IMR-90 (cell line): ENCODE measurements around the gene SLIT1.

Source experiments
- CEBPB ChIP-seq: IDR thresholded peaks from 2 replicates; pipeline ENCODE4 v1.6.1; 2012; ENCODE audit warnings: low read depth, low read length, improper control_type of control experiment
- MAFK ChIP-seq: IDR thresholded peaks from 2 replicates; pipeline ENCODE4 v1.6.1; 2012; ENCODE audit warnings: low read depth, low read length, improper control_type of control experiment
- POLR2A ChIP-seq: IDR thresholded peaks from 2 replicates; pipeline ENCODE4 v1.6.1; 2012; ENCODE audit warnings: mild to moderate bottlenecking, low read depth, low read length
- TF ChIP-seq, protein P1 (sequence below): conservative IDR thresholded peaks from 2 replicates; pipeline ENCODE4 v1.5.1; 2012; ENCODE audit warnings: mild to moderate bottlenecking, low read depth, low read length, improper control_type of control experiment

GRCh38 chr10:97079448-97079847 lies 106.3 kb downstream of the SLIT1 start:
- TF ChIP-seq, protein P1, sequence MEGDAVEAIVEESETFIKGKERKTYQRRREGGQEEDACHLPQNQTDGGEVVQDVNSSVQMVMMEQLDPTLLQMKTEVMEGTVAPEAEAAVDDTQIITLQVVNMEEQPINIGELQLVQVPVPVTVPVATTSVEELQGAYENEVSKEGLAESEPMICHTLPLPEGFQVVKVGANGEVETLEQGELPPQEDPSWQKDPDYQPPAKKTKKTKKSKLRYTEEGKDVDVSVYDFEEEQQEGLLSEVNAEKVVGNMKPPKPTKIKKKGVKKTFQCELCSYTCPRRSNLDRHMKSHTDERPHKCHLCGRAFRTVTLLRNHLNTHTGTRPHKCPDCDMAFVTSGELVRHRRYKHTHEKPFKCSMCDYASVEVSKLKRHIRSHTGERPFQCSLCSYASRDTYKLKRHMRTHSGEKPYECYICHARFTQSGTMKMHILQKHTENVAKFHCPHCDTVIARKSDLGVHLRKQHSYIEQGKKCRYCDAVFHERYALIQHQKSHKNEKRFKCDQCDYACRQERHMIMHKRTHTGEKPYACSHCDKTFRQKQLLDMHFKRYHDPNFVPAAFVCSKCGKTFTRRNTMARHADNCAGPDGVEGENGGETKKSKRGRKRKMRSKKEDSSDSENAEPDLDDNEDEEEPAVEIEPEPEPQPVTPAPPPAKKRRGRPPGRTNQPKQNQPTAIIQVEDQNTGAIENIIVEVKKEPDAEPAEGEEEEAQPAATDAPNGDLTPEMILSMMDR = no peak
- TF ChIP-seq POLR2A = no peak
- no peak for TF ChIP-seq MAFK
- no peak for TF ChIP-seq CEBPB
